Glutamatergic neuron (in vitro differentiated cells): ENCODE measurements around the gene TIMM22. TPM values are rescaled to one million over a fixed set of nuclear protein-coding genes. Genes with fewer than 3 reads are reported as not detected.
"Not testable (repeated sequence)": the region's sequence is repeated elsewhere in the genome, so short reads cannot be mapped to it uniquely, and the experiment has no call there.

ENCODE experiments used
- DNase-seq: peaks from one replicate; pipeline ENCODE4 v3.0.0; 2022
- H3K27ac Mint-ChIP-seq: one replicate; pipeline ENCODE4 v1.8.0; 2020; ENCODE audit warnings: mild to moderate bottlenecking, mixed read lengths, inconsistent platforms; ENCODE audit not compliant: unreplicated experiment
- H3K27me3 Mint-ChIP-seq: one replicate; pipeline ENCODE4 v1.8.0; 2020; ENCODE audit warnings: mild to moderate bottlenecking, moderate library complexity, mixed read lengths, inconsistent platforms; ENCODE audit not compliant: unreplicated experiment
- H3K36me3 Mint-ChIP-seq: one replicate; pipeline ENCODE4 v1.8.0; 2020; ENCODE audit warnings: mild to moderate bottlenecking, mixed read lengths, inconsistent platforms; ENCODE audit not compliant: unreplicated experiment
- H3K4me1 Mint-ChIP-seq: one replicate; pipeline ENCODE4 v1.8.0; 2020; ENCODE audit warnings: mild to moderate bottlenecking, low read depth, mixed read lengths, inconsistent platforms; ENCODE audit not compliant: unreplicated experiment
- H3K4me3 Mint-ChIP-seq: one replicate; pipeline ENCODE4 v1.8.0; 2020; ENCODE audit warnings: mild to moderate bottlenecking, mixed read lengths, inconsistent platforms; ENCODE audit not compliant: unreplicated experiment
- H3K9me3 Mint-ChIP-seq: one replicate; pipeline ENCODE4 v1.8.0; 2020; ENCODE audit warnings: mild to moderate bottlenecking, moderate library complexity, mixed read lengths, inconsistent platforms; ENCODE audit not compliant: unreplicated experiment
- long read RNA-seq: library from polyadenylated mRNA; unstranded; transcript quantifications from one replicate; pipeline ENCODE4 v2.0.0, GENCODE V29; 2020; ENCODE audit not compliant: unreplicated experiment
- total RNA-seq: library from RNA; stranded (reverse); fragmentation: NEBNext Ultra II Directional; extraction: Animal tissue kit (Norgen Biotek cat#: 25700); gene quantifications from one replicate; pipeline ENCODE4 v1.2.1, GENCODE V29; 2021; ENCODE audit not compliant: unreplicated experiment
- TF ChIP-seq, protein P1 (sequence below): fragments of 200-600 bp; sonication (generic); IDR thresholded peaks from one replicate; pipeline ENCODE4 v1.5.0; 2021; ENCODE audit not compliant: partially characterized antibody, unreplicated experiment

Gene TIMM22
- 22.0 TPM for total RNA-seq
- long read RNA-seq, transcript TIMM22-201 (4 exons, 3,194 nt): major isoform, 71 of 77 reads
- long read RNA-seq, partial matches to known transcripts: 3 of 77 reads
- long read RNA-seq, other reads (novel, unspliced or antisense): 3 of 77 reads

DNA sequence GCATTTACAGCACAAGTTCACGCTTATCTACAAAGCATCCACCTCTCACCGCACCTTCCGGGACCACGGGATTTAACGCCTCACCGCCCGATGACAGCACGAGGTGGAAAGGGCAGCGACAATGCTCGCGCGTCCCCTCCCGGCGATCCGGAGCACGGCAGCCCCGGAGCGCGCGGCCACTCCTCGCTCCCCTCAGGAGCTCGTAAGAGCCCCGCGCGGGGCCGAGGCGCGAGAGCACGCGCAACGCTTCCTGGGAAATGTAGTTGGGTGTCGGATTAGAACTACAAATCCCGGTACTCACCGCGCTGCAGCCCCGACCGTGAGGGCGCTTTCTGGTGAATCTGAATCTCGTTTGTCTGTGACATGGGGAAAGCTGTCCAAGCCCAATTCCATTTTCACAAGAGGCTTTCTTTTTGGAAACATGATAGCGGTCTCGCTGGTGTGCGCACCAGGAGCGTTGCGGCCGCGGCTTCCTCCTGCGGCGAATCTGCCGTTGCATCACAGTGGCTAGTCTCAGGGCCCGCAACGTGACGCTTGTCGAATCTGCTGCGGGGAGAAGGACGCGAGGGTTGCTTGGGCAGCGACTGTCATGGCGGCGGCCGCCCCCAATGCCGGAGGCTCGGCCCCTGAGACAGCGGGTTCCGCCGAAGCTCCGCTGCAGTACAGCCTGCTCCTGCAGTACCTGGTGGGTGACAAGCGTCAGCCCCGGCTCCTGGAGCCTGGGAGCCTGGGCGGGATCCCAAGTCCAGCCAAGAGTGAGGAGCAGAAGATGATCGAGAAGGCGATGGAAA is at the start of gene TIMM22:
TIMM22 (plus strand) TSS at position 576 of the 791 bp plus-strand sequence; CDS start at position 590, 14 bp downstream.
- Mint-ChIP-seq H3K27ac (peak within 1 kb of the TSS; percentile 99), H3K9me3 (peaks cover 21% of the 10 kb centered on the region), H3K36me3 (no peaks in the 10 kb centered on the region), H3K27me3 (peaks cover 5% of the 10 kb centered on the region), H3K4me1 (peaks cover 30% of the 10 kb centered on the region), H3K4me3 (peak within 1 kb of the TSS; percentile 89)
- peak; percentile 96 for DNase-seq
- TF ChIP-seq, protein P1, sequence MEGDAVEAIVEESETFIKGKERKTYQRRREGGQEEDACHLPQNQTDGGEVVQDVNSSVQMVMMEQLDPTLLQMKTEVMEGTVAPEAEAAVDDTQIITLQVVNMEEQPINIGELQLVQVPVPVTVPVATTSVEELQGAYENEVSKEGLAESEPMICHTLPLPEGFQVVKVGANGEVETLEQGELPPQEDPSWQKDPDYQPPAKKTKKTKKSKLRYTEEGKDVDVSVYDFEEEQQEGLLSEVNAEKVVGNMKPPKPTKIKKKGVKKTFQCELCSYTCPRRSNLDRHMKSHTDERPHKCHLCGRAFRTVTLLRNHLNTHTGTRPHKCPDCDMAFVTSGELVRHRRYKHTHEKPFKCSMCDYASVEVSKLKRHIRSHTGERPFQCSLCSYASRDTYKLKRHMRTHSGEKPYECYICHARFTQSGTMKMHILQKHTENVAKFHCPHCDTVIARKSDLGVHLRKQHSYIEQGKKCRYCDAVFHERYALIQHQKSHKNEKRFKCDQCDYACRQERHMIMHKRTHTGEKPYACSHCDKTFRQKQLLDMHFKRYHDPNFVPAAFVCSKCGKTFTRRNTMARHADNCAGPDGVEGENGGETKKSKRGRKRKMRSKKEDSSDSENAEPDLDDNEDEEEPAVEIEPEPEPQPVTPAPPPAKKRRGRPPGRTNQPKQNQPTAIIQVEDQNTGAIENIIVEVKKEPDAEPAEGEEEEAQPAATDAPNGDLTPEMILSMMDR: peak; percentile 88

DNA sequence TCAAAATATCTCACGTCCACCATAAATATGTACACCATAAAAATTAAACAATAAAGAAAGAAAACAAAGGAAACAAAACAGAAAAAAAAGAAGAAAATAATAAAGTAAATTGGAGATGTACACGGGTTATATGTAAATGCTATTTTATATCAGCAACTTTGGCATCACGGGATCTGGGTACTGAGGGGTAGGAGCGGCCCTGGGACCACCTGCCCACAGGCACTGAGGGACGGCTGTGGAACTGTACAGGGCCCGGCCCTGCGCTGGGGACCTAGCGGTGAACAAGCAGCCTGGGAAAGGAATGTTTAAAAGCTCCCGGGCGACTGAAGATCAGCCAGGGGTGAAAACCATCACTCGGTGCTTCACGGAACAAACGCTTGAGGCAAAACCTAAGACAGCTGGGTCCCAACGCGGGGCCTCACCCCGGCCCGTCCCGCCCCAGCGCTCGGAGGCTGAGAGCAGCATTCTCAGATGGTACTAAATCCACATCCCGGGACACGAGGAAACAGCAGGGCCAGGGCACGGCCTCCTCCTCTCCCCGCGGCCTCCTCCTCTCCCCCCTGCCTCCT is 48.6 kb upstream of the TIMM22 start:
- H3K4me1 Mint-ChIP-seq: peaks cover 24% of the 10 kb centered on the region
- peak; percentile 62 for DNase-seq
- H3K9me3 Mint-ChIP-seq: peaks cover 11% of the 10 kb centered on the region
- no peaks in the 10 kb centered on the region for H3K36me3 Mint-ChIP-seq
- H3K27ac Mint-ChIP-seq: peak overlapping the region; percentile 92
- TF ChIP-seq, protein P1: no peak
- H3K4me3 Mint-ChIP-seq: peak overlapping the region; percentile 25
- H3K27me3 Mint-ChIP-seq: peaks cover 6% of the 10 kb centered on the region

DNA sequence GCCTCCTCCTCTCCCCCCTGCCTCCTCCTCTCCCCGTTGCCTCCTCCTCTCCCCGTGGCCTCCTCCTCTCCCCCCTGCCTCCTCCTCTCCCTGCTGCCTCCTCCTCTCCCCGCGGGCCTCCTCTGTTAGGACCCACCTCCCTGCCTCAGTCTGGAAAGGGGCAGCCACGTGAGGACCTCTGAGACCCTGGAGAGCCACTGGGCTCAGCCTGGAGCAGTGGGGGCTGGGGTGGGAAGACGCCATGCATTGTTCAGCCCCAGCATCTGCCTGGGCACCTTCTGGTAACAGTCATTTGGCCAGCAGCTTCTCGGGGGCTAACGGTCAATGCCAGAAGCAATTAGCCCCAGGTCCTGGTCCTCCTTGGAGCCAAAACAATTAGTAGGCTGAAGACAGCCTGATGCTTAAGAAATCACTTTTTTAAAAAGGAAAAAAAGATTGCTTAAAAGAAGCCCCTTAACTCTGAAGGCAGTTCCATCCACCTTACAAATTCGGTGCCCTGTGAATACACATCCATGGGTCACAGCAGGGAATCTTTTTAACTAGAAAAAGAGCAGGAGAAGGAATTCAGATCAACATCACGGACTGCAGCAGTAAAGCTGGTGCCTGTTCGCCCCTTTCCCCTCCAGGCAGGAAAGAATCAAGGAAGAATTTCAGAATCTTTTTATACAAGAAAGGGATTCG is 47.2 kb upstream of the TIMM22 start:
- TF ChIP-seq, protein P1: no peak

DNA sequence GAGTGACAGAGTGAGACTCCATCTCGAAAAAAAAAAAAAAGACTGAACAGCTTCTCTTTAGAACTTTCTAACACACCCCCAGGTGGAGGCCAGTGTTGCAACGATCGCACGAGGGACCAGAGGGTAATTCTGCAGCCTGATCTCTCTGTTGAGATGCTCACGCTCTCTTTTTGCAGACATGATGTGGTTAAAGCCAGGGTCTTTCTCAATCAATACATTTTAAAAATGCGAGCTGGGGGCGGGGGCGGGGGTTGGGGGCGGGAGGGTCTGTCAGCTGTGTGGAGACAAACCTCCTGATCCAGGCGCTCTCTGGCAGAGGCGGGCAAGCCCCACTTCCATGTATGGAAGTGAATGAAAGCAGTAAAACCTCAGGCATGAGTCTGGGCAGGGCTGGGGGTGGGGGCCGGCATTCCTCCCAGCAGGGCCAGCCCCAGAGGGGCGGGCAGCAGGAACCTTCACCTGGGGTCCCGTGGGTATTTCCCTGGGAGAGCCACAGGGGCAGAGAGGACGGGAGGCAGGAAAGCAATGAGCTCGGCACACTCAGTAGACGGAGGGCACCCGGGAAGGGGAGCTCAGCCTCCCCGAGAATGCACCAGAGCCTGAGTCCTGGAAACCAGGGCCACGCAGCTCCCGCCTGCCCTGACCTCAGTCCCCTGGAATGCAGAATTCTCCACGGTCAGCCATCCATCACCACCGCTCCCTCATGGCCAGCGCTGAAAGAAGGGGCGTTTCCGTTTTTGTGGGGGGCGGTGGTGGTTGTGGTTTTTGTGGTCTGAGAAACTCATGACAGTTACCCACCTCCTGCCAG is 45.4 kb upstream of the TIMM22 start:
- H3K4me3 Mint-ChIP-seq: peak overlapping the region; percentile 34
- no peaks in the 10 kb centered on the region for H3K36me3 Mint-ChIP-seq
- peak; percentile 44 for DNase-seq
- H3K27ac Mint-ChIP-seq: peak overlapping the region; percentile 66
- H3K27me3 Mint-ChIP-seq: peaks cover 6% of the 10 kb centered on the region
- H3K9me3 Mint-ChIP-seq: peaks cover 16% of the 10 kb centered on the region
- peaks cover 20% of the 10 kb centered on the region for H3K4me1 Mint-ChIP-seq
- TF ChIP-seq, protein P1: no peak

More for the DNA sequence above, 47.2 kb upstream of the TIMM22 start:
- peaks cover 6% of the 10 kb centered on the region for H3K27me3 Mint-ChIP-seq
- peaks cover 20% of the 10 kb centered on the region for H3K4me1 Mint-ChIP-seq
- peak overlapping the region; percentile 95 for H3K27ac Mint-ChIP-seq
- peak overlapping the region; percentile 74 for H3K4me3 Mint-ChIP-seq
- no peaks in the 10 kb centered on the region for H3K36me3 Mint-ChIP-seq
- peak; percentile 81 for DNase-seq
- H3K9me3 Mint-ChIP-seq: peaks cover 16% of the 10 kb centered on the region

DNA sequence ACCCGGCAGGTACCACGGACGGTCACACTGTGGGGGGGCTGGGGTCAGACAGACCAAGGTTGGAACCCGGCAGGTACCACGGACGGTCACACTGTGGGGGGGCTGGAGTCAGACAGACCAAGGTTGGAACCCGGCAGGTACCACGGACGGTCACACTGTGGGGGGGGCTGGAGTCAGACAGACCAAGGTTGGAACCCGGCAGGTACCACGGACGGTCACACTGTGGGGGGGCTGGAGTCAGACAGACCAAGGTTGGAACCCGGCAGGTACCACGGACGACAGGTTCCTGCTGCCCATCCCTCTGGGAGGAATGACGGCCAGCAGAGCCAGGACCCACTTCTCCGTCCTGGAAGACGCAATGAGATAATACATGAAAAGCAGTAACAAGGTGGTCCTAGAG is 44.3 kb upstream of the TIMM22 start:
- peak overlapping the region; percentile 46 for H3K4me3 Mint-ChIP-seq
- peaks cover 17% of the 10 kb centered on the region for H3K9me3 Mint-ChIP-seq
- not testable (repeated sequence) for H3K27me3 Mint-ChIP-seq, H3K36me3 Mint-ChIP-seq, DNase-seq, H3K27ac Mint-ChIP-seq
- H3K4me1 Mint-ChIP-seq: peaks cover 23% of the 10 kb centered on the region
